GM19324 (cell line): Measurements from ENCODE around the gene CAMK1D.
"Not testable (repeated sequence)": the region's sequence is repeated elsewhere in the genome, so short reads cannot be mapped to it uniquely, and the experiment has no call there.

Experiments used
- ATAC-seq: cut with Tn5 transposase; IDR thresholded peaks from one replicate; pipeline ENCODE4 v1.9.1; 2021; ENCODE audit warnings: mild to moderate bottlenecking, moderate library complexity; ENCODE audit not compliant: unreplicated experiment, low FRiP score

CAMK1D gene

GRCh38 chr10:12338981-12339380 is 10.4 kb upstream of the CAMK1D start:
- ATAC-seq = no peak

- ATAC-seq = no peak
Measured at GRCh38 chr10:12340371-12340770, 9.0 kb upstream of the CAMK1D start.

- no peak for ATAC-seq
Measured at GRCh38 chr10:12340937-12341336, 8.4 kb upstream of the CAMK1D start.

- no peak for ATAC-seq
Measured at GRCh38 chr10:12341526-12341925, 7.8 kb upstream of the CAMK1D start.

- ATAC-seq = no peak
Measured at GRCh38 chr10:12344375-12345110, 4.8 kb upstream of the CAMK1D start.

GRCh38 chr10:12346707-12347106 is 2.6 kb upstream of the CAMK1D start:
- ATAC-seq = no peak

- ATAC-seq = no peak
Measured at GRCh38 chr10:12348294-12348869, 965 bp upstream of the CAMK1D start.

- ATAC-seq = peak; percentile 68
Measured at GRCh38 chr10:12349629-12350166, 351 bp downstream of the CAMK1D start.

- ATAC-seq = no peak
Measured at GRCh38 chr10:12350167-12350872, 973 bp downstream of the CAMK1D start.

GRCh38 chr10:12350925-12351324 is 1.6 kb downstream of the CAMK1D start:
- ATAC-seq = no peak

GRCh38 chr10:12351447-12351846 is 2.1 kb downstream of the CAMK1D start:
- ATAC-seq = no peak

GRCh38 chr10:12351889-12352288 is 2.5 kb downstream of the CAMK1D start:
- no peak for ATAC-seq

- no peak for ATAC-seq
Measured at GRCh38 chr10:12353399-12354242, 4.3 kb downstream of the CAMK1D start.

GRCh38 chr10:12354696-12355095 is 5.3 kb downstream of the CAMK1D start:
- ATAC-seq = not testable (repeated sequence)

- ATAC-seq = no peak
Measured at GRCh38 chr10:12355384-12355783, 6.0 kb downstream of the CAMK1D start.

GRCh38 chr10:12357525-12358151 is 8.3 kb downstream of the CAMK1D start:
- no peak for ATAC-seq

GRCh38 chr10:12358863-12359564 is 9.7 kb downstream of the CAMK1D start:
- ATAC-seq = no peak

- no peak for ATAC-seq
Measured at GRCh38 chr10:12360461-12360860, 11.1 kb downstream of the CAMK1D start.

- ATAC-seq = not testable (repeated sequence)
Measured at GRCh38 chr10:12361115-12361514, 11.8 kb downstream of the CAMK1D start.
